ES-I3 (cell line): ENCODE results near the gene GGA3.
"Not testable (repeated sequence)": the region's sequence is repeated elsewhere in the genome, so short reads cannot be mapped to it uniquely, and the experiment has no call there.

Experiments
- H3K36me3 ChIP-seq: 2 replicates; pipeline ENCODE4 v1.6.1; 2013; ENCODE audit warnings: mild to moderate bottlenecking, low read length, control low read depth, moderate library complexity; ENCODE audit not compliant: insufficient read depth
- H3K4me1 ChIP-seq: 2 replicates; pipeline ENCODE4 v1.6.1; 2013; ENCODE audit warnings: mild to moderate bottlenecking, control low read depth, low read length; ENCODE audit not compliant: insufficient read depth
- H3K9ac ChIP-seq: 2 replicates; pipeline ENCODE4 v1.6.1; 2013; ENCODE audit warnings: low read depth, mild to moderate bottlenecking, low read length, moderate library complexity
- H3K9me3 ChIP-seq: 2 replicates; pipeline ENCODE4 v1.6.1; 2013; ENCODE audit warnings: mild to moderate bottlenecking, low read length, moderate library complexity; ENCODE audit not compliant: control insufficient read depth, insufficient read depth

GGA3 gene

GRCh38 chr17:75261336-75262111, at the start of gene GGA3, which contains the start of gene MRPS7:
Gene GGA3 (minus strand): TSS chr17:75261606. CDS start chr17:75261587, 19 bp downstream.
Gene MRPS7 (plus strand): TSS chr17:75261879. CDS start chr17:75261901, 22 bp downstream.
- Histone ChIP-seq H3K9me3 (no peaks in the 10 kb centered on the region), H3K36me3 (peaks cover 7% of the 10 kb centered on the region; the same call in 1 of the 2 replicates), H3K4me1 (peaks cover 19% of the 10 kb centered on the region), H3K9ac (peak within 1 kb of the TSS; percentile 92)

- Histone ChIP-seq H3K36me3 (no peaks in the 10 kb centered on the region), H3K4me1 (no peaks in the 10 kb centered on the region; the same call in 1 of the 2 replicates), H3K9ac (no peak overlapping the region), H3K9me3 (no peaks in the 10 kb centered on the region)
Measured at GRCh38 chr17:75308732-75309629, 47.6 kb upstream of the GGA3 start.

- no peaks in the 10 kb centered on the region for H3K36me3 ChIP-seq
- H3K4me1 ChIP-seq, result no peaks in the 10 kb centered on the region; the same call in 1 of the 2 replicates
- no peaks in the 10 kb centered on the region for H3K9me3 ChIP-seq
- no peak overlapping the region for H3K9ac ChIP-seq
Measured at GRCh38 chr17:75307957-75308731, 46.7 kb upstream of the GGA3 start.

- Histone ChIP-seq H3K4me1 (no peaks in the 10 kb centered on the region), H3K9me3 (no peaks in the 10 kb centered on the region), H3K9ac (no peak overlapping the region), H3K36me3 (no peaks in the 10 kb centered on the region)
Measured at GRCh38 chr17:75301502-75302206, 40.2 kb upstream of the GGA3 start.

GRCh38 chr17:75301049-75301448, 39.6 kb upstream of the GGA3 start:
- no peaks in the 10 kb centered on the region for H3K9me3 ChIP-seq
- no peaks in the 10 kb centered on the region for H3K4me1 ChIP-seq
- H3K36me3 ChIP-seq, result no peaks in the 10 kb centered on the region
- H3K9ac ChIP-seq, result no peak overlapping the region

GRCh38 chr17:75300280-75300679, 38.9 kb upstream of the GGA3 start:
- H3K9ac ChIP-seq, result no peak overlapping the region
- no peaks in the 10 kb centered on the region for H3K36me3 ChIP-seq
- no peaks in the 10 kb centered on the region for H3K9me3 ChIP-seq
- no peaks in the 10 kb centered on the region for H3K4me1 ChIP-seq

- Histone ChIP-seq H3K9ac (no peak overlapping the region), H3K36me3 (no peaks in the 10 kb centered on the region), H3K9me3 (no peaks in the 10 kb centered on the region), H3K4me1 (no peaks in the 10 kb centered on the region)
Measured at GRCh38 chr17:75295201-75296158, 34.1 kb upstream of the GGA3 start.

GRCh38 chr17:75292810-75293448, 31.5 kb upstream of the GGA3 start:
- H3K4me1 ChIP-seq, H3K9me3 ChIP-seq, H3K36me3 ChIP-seq, H3K9ac ChIP-seq: not testable (repeated sequence)

GRCh38 chr17:75289832-75290337, 28.5 kb upstream of the GGA3 start:
- Histone ChIP-seq H3K9me3 (no peaks in the 10 kb centered on the region), H3K4me1 (no peaks in the 10 kb centered on the region), H3K36me3 (0 out of 2 replicates have a peak, but pooled peaks cover 5% of the 10 kb centered on the region), H3K9ac (peak overlapping the region; percentile 66)

GRCh38 chr17:75289115-75289831, 27.9 kb upstream of the GGA3 start, which contains the start of gene SLC25A19:
Gene SLC25A19 (minus strand): TSS chr17:75289433. CDS start chr17:75286764, 2,669 bp downstream.
- no peaks in the 10 kb centered on the region for H3K4me1 ChIP-seq
- peak within 1 kb of the TSS; percentile 79 for H3K9ac ChIP-seq
- H3K36me3 ChIP-seq, result 0 out of 2 replicates have a peak, but pooled peaks cover 5% of the 10 kb centered on the region
- no peaks in the 10 kb centered on the region for H3K9me3 ChIP-seq

- H3K9ac ChIP-seq, result peak overlapping the region; percentile 79
- H3K4me1 ChIP-seq, result no peaks in the 10 kb centered on the region
- H3K9me3 ChIP-seq, result no peaks in the 10 kb centered on the region
- 0 out of 2 replicates have a peak, but pooled peaks cover 5% of the 10 kb centered on the region for H3K36me3 ChIP-seq
Measured at GRCh38 chr17:75288770-75289114, 27.3 kb upstream of the GGA3 start.

- no peaks in the 10 kb centered on the region for H3K4me1 ChIP-seq
- 0 out of 2 replicates have a peak, but pooled peaks cover 5% of the 10 kb centered on the region for H3K36me3 ChIP-seq
- peak overlapping the region; percentile 79 for H3K9ac ChIP-seq
- no peaks in the 10 kb centered on the region for H3K9me3 ChIP-seq
Measured at GRCh38 chr17:75288359-75288758, 27.0 kb upstream of the GGA3 start.
